Panc1 (cell line): ENCODE data around the gene FAM163B. TPM values are rescaled to one million over a fixed set of nuclear protein-coding genes. Genes with fewer than 3 reads are reported as not detected.

Experiments
- ATAC-seq: fragments of 200-7000 bp; cut with Tn5 transposase; 2 replicates; pipeline ENCODE4 v1.9.1; 2020; ENCODE audit warnings: mild to moderate bottlenecking, moderate library complexity
- BruUV-seq: library from RNA; stranded (reverse); fragments of 400-500 nt; replicated peaks from 2 replicates; lab custom pipeline; 2021; lab: Mats Ljungman, UMichigan
- CTCF ChIA-PET: fragments of 300-600 bp; sonication (Branson Sonifier 250); formaldehyde crosslinking; loops from one replicate; lab custom pipeline; 2022; ENCODE audit warnings: antibody characterized with exemption; lab: Charles Lee
- POLR2A ChIA-PET: fragments of 300-600 bp; sonication (Branson Sonifier 250); formaldehyde crosslinking; loops from one replicate; lab custom pipeline; 2022; ENCODE audit warnings: antibody characterized with exemption; lab: Charles Lee
- DNase-seq: peaks from one replicate; pipeline ENCODE4 v3.0.0-alpha.2; 2010; ENCODE audit warnings: low read depth, low spot score
- H3K27ac ChIP-seq: 2 replicates; pipeline ENCODE4 v1.5.1; 2011; ENCODE audit warnings: mild to moderate bottlenecking, low read length, inconsistent platforms
- H3K27me3 ChIP-seq: fragments of 200-500 bp; sonication (Bioruptor generic); 2 replicates; pipeline ENCODE4 v1.6.0; 2014; ENCODE audit warnings: low read length, inconsistent platforms; ENCODE audit not compliant: control insufficient read depth, insufficient read depth
- H3K36me3 ChIP-seq: fragments of 200-500 bp; sonication (Bioruptor generic); 2 replicates; pipeline ENCODE4 v1.5.1; 2014; ENCODE audit warnings: inconsistent platforms, mild to moderate bottlenecking, low read length, moderate library complexity; ENCODE audit not compliant: control insufficient read depth, insufficient read depth
- H3K4me1 ChIP-seq: 2 replicates; pipeline ENCODE4 v1.5.1; 2011; ENCODE audit warnings: inconsistent platforms, mild to moderate bottlenecking, low read length, moderate library complexity; ENCODE audit not compliant: control insufficient read depth, insufficient read depth
- H3K4me3 ChIP-seq, 2 experiments: 2 replicates each; pipeline ENCODE4 v1.5.1; 2011 to 2012; ENCODE audit warnings: low read depth in 2 of 2, low read length in 2 of 2, mild to moderate bottlenecking in 2 of 2, inconsistent platforms in 1 of 2, moderate library complexity in 1 of 2
- H3K9me3 ChIP-seq: fragments of 200-500 bp; sonication (Bioruptor generic); 2 replicates; pipeline ENCODE4 v1.5.1; 2014; ENCODE audit warnings: low read depth, mild to moderate bottlenecking, inconsistent platforms, low read length, moderate library complexity; ENCODE audit not compliant: control insufficient read depth, insufficient read depth
- POLR2AphosphoS5 ChIP-seq: IDR thresholded peaks from 2 replicates; pipeline ENCODE4 v1.6.1; 2012; ENCODE audit warnings: mild to moderate bottlenecking, low read depth, low read length, moderate library complexity
- SIN3A ChIP-seq: IDR thresholded peaks from 2 replicates; pipeline ENCODE4 v1.6.1; 2012; ENCODE audit warnings: low read depth, mild to moderate bottlenecking, low read length, moderate library complexity, borderline replicate concordance; ENCODE audit not compliant: insufficient read depth
- TCF7L2 ChIP-seq: IDR thresholded peaks from 2 replicates; pipeline ENCODE4 v1.6.1; 2011; ENCODE audit warnings: mild to moderate bottlenecking, low read depth, low read length, inconsistent platforms
- in situ Hi-C: cut with HindIII; loops from 2 replicates; pipeline ENCODE4 v1.10.0; 2016; ENCODE audit warnings: low sequenced_read_pairs, low pct_unique_long_range_greater_than_20kb
- intact Hi-C: fragments of 100-400 bp; cut with micrococcal nuclease; formaldehyde crosslinking; loops from one replicate; pipeline ENCODE4 v1.10.0; 2022; ENCODE audit not compliant: unreplicated experiment
- total RNA-seq: library from RNA; stranded (reverse); gene quantifications from one replicate; pipeline ENCODE4 v1.2.1, GENCODE V29; 2021; ENCODE audit not compliant: unreplicated experiment
- TF ChIP-seq, protein P1 (sequence below): fragments of 450-650 bp; IDR thresholded peaks from 2 replicates; pipeline ENCODE4 v1.5.1; 2017; ENCODE audit warnings: mild to moderate bottlenecking
- TF ChIP-seq, protein P2 (sequence below), 2 experiments: IDR thresholded peaks; 2 replicates each; pipeline ENCODE4 v1.6.1; 2011 to 2012; ENCODE audit warnings: low read depth in 2 of 2, control low read depth in 1 of 2, low read length in 1 of 2, mild to moderate bottlenecking in 1 of 2, moderate library complexity in 1 of 2; ENCODE audit not compliant: insufficient read depth in 1 of 2

The FAM163B gene
- total RNA-seq, 1 experiment from 2014 or later: not detected

- BruUV-seq: no TSS peak
- ChIA-PET POLR2A (no interaction called here), CTCF (no interaction called here)
- Histone ChIP-seq H3K9me3 (no peaks in the 10 kb centered on the region), H3K4me3 (no peak overlapping the region), H3K4me1 (peaks cover 9% of the 10 kb centered on the region), H3K27ac (no peak overlapping the region), H3K27me3 (no peaks in the 10 kb centered on the region), H3K36me3 (no peaks in the 10 kb centered on the region)
- DNase-seq (no peak), ATAC-seq (no peak)
- in situ Hi-C loops (no loop called here), intact Hi-C loops (no loop called here)
- TF ChIP-seq POLR2AphosphoS5: no peak
- TF ChIP-seq SIN3A: no peak
- TF ChIP-seq, protein P1, sequence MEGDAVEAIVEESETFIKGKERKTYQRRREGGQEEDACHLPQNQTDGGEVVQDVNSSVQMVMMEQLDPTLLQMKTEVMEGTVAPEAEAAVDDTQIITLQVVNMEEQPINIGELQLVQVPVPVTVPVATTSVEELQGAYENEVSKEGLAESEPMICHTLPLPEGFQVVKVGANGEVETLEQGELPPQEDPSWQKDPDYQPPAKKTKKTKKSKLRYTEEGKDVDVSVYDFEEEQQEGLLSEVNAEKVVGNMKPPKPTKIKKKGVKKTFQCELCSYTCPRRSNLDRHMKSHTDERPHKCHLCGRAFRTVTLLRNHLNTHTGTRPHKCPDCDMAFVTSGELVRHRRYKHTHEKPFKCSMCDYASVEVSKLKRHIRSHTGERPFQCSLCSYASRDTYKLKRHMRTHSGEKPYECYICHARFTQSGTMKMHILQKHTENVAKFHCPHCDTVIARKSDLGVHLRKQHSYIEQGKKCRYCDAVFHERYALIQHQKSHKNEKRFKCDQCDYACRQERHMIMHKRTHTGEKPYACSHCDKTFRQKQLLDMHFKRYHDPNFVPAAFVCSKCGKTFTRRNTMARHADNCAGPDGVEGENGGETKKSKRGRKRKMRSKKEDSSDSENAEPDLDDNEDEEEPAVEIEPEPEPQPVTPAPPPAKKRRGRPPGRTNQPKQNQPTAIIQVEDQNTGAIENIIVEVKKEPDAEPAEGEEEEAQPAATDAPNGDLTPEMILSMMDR: no peak
- no peak for TF ChIP-seq TCF7L2
- TF ChIP-seq, protein P2, sequence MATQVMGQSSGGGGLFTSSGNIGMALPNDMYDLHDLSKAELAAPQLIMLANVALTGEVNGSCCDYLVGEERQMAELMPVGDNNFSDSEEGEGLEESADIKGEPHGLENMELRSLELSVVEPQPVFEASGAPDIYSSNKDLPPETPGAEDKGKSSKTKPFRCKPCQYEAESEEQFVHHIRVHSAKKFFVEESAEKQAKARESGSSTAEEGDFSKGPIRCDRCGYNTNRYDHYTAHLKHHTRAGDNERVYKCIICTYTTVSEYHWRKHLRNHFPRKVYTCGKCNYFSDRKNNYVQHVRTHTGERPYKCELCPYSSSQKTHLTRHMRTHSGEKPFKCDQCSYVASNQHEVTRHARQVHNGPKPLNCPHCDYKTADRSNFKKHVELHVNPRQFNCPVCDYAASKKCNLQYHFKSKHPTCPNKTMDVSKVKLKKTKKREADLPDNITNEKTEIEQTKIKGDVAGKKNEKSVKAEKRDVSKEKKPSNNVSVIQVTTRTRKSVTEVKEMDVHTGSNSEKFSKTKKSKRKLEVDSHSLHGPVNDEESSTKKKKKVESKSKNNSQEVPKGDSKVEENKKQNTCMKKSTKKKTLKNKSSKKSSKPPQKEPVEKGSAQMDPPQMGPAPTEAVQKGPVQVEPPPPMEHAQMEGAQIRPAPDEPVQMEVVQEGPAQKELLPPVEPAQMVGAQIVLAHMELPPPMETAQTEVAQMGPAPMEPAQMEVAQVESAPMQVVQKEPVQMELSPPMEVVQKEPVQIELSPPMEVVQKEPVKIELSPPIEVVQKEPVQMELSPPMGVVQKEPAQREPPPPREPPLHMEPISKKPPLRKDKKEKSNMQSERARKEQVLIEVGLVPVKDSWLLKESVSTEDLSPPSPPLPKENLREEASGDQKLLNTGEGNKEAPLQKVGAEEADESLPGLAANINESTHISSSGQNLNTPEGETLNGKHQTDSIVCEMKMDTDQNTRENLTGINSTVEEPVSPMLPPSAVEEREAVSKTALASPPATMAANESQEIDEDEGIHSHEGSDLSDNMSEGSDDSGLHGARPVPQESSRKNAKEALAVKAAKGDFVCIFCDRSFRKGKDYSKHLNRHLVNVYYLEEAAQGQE (IDR thresholded peaks at IDR 0.05; ENCODE audit: insufficient read depth in 1 of 2, low read depth in 2 of 2, low read length in 1 of 2): no peak
Measured at GRCh38 chr9:133563291-133563796, 45.8 kb downstream of the FAM163B start.

- ChIA-PET POLR2A (no interaction called here), CTCF (no interaction called here)
- no peak for DNase-seq
- TF ChIP-seq POLR2AphosphoS5 (no peak), TCF7L2 (no peak), SIN3A (no peak)
- TF ChIP-seq, protein P2 (IDR thresholded peaks at IDR 0.05; ENCODE audit: insufficient read depth in 1 of 2, low read depth in 2 of 2, low read length in 1 of 2): no peak
- TF ChIP-seq, protein P1: no peak
- no peak for ATAC-seq
- intact Hi-C loops: no loop called here
- Histone ChIP-seq H3K27me3 (no peaks in the 10 kb centered on the region), H3K27ac (no peak overlapping the region), H3K4me1 (peaks cover 12% of the 10 kb centered on the region), H3K4me3 (no peak overlapping the region), H3K9me3 (no peaks in the 10 kb centered on the region), H3K36me3 (no peaks in the 10 kb centered on the region)
- BruUV-seq: no TSS peak
- in situ Hi-C loops: no loop called here
Measured at GRCh38 chr9:133562611-133563290, 46.4 kb downstream of the FAM163B start.
